ENCODE data around the gene LCE1E. TPM values are rescaled to one million over a fixed set of nuclear protein-coding genes. Genes with fewer than 3 reads are reported as not detected.

LCE1E gene, protein sequence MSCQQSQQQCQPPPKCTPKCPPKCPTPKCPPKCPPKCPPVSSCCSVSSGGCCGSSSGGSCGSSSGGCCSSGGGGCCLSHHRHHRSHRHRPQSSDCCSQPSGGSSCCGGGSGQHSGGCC
- total RNA-seq, result not detected

DNA sequence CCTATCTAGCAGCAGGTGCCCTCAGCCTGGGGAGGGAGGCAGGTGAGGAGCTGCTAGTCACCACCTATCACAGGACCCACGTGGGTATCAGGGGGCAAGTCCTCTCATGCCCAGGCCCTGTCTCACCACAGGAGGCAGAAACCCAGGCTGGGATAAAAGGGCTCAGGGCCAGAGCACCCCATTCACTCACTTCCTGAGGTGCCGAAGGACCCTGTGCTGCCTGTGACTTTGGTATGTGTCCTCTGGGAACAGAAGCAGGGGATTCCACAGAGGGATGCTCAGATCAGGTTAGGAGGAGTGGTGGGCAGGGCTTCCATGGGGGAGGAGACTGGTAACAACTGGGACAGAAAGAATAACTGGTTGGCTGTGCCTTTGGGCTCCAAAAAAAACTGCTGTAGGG is at the start of gene LCE1E:
Gene LCE1E, plus strand, starts transcription at position 181 of the 400 bp plus-strand sequence. CDS start 1,043 bp downstream, outside the sequence.
- no peak for DNase-seq (ENCODE audit: low read depth in 2 of 3, low spot score in 2 of 3)

DNA sequence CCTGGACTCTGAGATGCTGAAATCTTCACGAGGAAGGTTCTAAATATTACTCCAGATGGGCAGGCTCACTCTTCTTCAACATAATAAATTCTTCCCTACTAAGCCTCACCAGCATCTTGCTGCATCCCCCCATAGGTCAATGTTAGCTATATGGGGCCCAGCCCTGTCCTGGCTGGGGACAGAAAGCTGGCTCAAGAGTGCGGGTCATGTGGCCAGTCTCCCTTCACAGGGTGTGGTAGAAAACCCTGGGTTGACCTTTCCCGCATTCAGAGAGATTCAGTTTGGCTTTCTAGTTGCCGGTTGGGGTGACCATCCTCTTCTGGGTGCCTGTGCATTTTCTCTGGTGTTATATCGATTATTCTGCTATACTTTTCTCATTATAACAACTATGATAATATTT is 48.1 kb upstream of the LCE1E start:
- no peak for DNase-seq (ENCODE audit: low read depth in 2 of 3, low spot score in 2 of 3)

DNA sequence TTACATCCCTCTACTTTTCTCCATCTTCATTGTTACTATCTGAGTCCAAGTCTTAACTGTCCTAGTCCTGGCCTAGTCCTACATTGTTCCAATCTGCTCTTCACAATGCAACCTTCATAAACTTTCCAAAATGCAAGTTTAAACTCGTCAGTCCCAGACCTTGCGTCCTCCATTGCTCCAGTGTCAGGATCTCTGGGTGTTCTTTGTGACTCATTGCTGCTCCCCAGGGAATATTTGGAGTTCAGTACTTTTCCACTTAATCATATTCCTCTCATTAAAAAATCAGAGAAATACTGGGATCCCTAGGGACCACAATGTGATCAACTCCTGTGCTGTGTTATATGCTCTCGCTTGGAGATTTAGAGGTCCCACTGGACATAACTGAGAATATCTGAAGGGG is 46.2 kb upstream of the LCE1E start:
- no peak for DNase-seq (ENCODE audit: low read depth in 2 of 3, low spot score in 2 of 3)

DNA sequence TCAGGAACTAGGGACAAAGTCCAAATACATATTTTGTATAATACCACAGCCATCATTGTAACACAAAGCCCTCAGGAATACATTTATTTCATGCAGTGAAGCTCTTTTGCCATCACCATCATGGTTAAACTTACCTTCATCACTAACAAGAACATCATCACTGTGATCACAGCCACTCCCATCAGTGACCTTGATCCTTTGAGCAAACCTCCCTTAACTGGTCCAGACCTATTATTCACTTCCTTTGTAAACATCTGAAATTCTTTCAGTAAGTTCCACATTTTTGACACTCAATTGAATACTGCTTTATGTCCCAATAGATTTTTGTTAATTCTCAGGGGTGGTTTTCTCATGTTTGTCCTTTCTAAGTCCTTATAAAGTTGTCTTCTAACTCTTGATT is 44.4 kb upstream of the LCE1E start:
- no peak for DNase-seq (ENCODE audit: low read depth in 2 of 3, low spot score in 2 of 3)

DNA sequence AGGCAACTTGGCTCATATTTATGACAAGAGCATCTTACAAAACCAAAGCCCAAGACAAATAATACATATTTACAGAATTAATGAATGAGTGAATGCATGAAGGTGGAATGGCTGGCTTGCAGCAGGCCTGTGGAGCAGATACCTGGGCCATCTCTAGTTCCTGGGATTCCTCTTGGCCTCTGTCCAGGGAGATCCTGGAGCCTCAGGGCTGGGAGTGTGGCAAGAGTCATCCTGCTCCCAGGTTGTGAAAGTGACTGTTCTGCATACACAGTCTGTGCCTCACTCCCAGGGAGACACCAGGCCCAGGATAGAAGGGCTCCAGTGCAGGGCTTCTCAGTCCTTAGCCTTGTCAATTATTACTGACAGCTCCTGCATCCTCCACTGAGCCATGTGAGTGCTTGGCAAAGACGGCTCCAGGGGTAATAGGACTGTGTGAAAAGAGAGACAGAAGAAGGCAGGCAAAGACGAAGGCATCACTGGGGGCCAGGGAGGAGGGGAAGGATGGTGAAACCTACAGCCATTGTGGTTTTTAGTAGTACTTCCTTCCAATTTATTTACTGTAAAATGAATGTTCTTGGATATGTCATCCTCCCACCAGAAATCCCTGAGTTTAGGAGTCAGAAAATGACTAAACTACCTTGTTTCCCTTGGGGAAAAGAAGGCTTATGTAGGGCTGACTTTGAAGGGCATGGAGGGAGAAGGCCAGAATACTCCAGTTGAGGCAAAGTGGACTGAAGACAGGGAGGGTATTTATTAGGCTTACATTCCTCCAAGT is 42.5 kb upstream of the LCE1E start:
- no peak for DNase-seq (ENCODE audit: low read depth in 2 of 3, low spot score in 2 of 3)

DNA sequence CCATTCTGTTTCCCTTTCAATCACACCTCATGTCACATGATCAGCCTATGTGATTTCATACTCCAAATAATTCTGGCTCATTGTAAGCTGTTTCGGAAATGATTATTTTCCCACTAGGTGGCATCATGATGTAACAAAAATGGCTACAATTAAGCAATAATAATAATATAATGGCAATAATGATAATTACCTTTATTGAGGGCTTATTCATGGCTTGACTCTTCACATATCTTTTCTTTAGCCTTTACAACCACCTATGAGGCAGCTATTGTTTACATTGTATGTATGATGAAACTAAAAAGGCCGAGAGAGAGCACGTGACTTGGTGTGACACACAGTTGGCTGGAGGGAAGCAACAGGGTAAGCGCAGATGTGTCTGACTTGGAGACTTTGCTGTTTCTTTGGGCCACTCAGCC is 40.8 kb upstream of the LCE1E start:
- no peak for DNase-seq (ENCODE audit: low read depth in 2 of 3, low spot score in 2 of 3)

DNA sequence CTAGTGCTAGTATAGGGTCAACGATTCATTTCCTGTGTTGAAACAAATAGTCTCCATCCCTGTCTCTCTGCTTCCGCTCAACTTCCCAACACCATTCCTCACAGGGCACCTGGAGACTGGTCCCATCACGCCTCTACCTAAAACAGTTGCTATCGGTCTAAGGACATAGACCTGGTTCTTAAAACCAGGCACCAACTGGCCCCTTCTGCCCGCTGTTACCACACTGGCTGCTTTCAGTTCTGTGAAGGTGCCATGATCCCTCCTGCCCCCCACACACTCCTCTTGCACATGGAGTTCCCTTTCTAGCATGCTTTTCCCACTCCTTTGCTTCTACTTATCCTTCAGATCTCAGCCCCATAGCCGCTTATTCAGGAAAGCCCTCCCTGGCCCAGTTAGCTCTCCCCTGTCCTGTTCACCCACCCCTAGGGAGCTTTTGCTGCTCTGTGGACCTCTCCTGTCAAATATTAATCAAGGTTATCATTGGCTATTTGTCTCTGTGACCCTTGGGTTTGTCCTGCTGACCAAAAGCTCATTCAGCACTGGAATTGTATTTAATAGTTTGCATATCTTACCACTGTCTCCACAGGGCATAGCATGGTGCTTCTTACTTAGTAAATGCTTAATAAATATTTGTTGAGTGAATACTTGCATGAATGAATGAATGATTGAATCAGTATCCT is 40.2 kb upstream of the LCE1E start:
- no peak for DNase-seq (ENCODE audit: low read depth in 2 of 3, low spot score in 2 of 3)

DNA sequence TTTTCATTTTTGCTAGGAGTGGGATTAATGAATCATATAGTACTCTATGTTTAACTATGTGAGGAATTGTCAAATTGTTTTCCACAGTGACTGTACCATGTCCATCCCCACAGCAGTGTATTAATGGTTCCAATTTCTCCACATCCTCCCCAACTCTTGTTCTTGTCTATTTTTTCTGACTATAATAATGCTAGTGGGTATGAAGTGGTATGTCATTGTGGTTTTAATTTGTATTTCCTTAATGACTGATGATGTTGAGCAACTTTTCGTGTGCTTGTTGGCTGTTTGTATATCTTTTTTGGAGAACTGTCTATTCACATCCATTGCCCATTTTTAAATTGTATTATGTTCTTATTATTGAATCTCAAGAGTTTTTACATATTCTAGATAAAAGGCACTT is 38.2 kb upstream of the LCE1E start:
- DNase-seq (ENCODE audit: low read depth in 2 of 3, low spot score in 2 of 3), result no peak

DNA sequence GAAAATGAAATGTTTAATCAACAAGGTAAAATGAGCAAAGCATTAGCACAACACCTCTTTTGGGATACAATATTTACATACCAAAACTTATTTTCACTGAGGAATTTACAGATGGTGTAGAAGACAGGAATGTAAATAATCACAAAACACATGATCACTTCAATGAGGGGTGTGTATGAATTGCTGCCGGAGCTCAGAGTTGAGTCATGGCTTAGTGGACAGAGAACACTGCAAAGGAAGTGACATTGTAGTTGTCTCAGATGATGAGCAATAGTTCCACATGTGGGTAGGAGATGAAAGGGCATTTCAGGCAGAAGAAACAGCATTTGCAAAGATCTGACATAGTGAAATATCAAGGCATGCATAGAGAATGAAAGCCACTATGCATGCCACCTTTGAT is 33.8 kb upstream of the LCE1E start:
- no peak for DNase-seq (ENCODE audit: low read depth in 2 of 3, low spot score in 2 of 3)

DNA sequence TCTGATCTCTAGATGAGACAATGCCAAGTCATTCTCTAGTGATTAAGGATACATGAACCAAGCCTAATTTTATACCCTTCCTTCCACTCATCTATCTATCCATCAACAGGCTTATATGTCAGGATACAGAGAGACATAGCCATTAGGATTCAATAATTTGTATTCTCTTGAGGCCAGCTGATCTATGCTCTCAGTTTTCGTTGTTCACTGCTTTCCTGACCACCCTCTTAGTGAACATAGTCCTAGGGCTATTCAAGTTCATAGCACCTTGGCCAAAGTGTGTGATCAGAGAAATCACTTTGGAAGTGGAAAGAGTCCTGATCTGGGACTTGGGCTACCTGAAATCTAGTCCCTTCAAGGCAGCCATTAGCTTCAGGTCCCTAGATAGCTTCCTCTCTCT is 32.5 kb upstream of the LCE1E start:
- DNase-seq (ENCODE audit: low read depth in 2 of 3, low spot score in 2 of 3), result no peak

DNA sequence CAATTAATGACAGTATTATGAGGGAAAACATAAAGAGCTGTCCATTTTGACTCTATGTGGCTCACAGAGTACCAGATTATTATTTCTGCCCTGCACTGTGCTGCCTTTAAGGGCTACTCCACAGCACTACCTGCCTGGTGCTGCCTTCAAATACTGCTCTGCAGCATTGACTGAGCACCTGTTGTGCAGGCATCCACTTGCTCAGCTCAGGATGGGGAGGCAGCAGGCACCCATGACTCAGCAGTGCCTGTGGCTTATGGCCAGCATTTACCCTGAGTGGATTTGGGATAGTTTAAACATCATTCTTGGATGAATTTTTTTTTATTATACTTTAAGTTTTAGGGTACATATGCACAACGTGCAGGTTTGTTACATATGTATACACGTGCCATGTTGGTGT is 29.2 kb upstream of the LCE1E start:
- no peak for DNase-seq (ENCODE audit: low read depth in 2 of 3, low spot score in 2 of 3)

DNA sequence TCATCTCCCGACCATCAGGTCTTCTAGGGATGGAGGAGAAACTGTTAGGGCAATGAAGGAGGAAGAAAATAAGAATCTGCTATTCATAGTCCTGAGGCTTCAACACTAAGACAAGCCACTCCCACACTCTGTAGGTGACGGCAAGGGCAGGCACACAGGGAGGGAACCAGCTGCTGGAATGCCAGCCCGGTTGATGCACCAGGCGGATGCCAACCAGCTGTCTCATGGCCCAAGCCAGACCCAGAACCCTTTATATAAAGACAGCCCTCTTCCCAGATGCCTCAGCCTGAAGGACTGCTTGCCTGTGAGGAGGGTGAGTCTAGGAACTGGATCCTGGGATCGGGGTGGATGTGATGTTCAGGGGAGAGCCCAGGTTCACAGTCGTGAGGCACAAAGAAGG is 28.3 kb upstream of the LCE1E start, which contains the start of gene KPRP:
Gene KPRP, plus strand, starts transcription at position 279 of the 400 bp plus-strand sequence. CDS start 1,564 bp downstream, outside the sequence.
- DNase-seq (ENCODE audit: low read depth in 2 of 3, low spot score in 2 of 3), result no peak

DNA sequence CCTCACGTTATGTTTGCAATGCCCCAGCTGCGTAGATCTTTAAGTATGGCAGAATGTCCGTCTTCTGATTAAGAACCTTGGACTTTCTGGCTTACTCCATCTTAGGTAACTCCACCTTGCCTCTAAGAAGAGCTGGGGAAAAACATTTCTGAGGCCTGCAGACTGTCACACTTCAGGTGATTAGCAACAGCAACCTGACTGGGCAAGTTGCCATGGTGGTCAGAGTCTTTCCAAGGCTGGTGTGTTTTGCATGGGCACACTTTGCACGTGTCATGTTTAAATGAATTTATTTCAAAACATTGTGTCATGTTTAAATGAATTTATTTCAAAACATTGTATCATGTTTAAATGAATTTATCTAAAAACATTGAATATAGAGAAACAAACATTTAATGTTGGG is 27.4 kb upstream of the LCE1E start:
- DNase-seq (ENCODE audit: low read depth in 2 of 3, low spot score in 2 of 3), result no peak

DNA sequence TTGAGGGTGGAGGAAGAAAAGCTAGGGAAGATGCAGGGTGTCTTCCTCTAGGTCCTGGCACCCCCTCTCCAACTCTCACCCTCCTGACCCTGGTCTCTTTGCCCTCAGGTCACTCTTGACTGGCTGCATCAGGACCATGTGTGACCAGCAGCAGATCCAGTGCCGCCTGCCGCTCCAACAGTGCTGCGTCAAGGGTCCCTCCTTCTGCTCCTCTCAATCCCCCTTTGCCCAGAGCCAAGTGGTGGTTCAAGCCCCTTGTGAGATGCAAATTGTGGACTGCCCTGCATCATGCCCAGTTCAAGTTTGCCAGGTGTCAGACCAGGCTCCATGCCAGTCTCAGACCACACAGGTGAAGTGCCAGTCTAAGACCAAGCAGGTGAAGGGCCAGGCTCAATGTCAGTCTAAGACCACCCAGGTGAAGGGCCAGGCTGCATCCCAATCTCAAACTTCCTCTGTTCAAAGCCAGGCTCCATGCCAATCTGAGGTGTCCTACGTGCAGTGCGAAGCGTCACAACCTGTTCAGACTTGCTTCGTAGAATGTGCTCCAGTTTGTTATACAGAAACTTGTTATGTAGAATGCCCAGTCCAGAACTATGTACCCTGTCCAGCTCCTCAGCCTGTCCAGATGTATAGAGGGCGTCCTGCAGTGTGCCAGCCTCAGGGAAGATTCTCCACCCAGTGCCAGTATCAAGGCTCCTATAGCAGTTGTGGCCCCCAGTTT is 26.4 kb upstream of the LCE1E start:
- no peak for DNase-seq (ENCODE audit: low read depth in 2 of 3, low spot score in 2 of 3)

DNA sequence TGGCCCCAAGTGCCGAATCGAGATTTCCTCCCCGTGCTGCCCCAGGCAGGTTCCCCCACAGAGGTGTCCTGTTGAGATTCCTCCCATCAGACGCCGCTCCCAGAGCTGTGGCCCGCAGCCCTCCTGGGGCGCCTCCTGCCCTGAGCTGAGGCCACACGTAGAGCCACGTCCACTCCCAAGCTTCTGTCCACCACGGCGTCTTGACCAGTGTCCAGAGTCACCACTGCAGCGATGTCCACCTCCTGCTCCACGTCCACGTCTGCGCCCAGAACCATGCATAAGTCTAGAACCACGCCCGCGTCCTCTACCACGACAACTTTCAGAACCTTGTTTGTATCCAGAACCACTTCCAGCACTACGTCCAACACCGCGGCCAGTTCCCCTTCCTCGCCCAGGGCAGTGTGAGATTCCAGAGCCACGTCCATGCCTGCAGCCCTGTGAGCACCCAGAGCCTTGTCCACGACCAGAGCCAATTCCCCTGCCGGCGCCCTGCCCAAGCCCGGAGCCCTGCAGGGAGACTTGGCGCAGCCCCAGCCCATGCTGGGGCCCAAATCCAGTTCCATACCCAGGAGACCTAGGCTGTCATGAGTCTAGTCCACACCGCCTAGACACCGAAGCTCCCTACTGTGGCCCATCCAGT is 25.4 kb upstream of the LCE1E start:
- no peak for DNase-seq (ENCODE audit: low read depth in 2 of 3, low spot score in 2 of 3)

DNA sequence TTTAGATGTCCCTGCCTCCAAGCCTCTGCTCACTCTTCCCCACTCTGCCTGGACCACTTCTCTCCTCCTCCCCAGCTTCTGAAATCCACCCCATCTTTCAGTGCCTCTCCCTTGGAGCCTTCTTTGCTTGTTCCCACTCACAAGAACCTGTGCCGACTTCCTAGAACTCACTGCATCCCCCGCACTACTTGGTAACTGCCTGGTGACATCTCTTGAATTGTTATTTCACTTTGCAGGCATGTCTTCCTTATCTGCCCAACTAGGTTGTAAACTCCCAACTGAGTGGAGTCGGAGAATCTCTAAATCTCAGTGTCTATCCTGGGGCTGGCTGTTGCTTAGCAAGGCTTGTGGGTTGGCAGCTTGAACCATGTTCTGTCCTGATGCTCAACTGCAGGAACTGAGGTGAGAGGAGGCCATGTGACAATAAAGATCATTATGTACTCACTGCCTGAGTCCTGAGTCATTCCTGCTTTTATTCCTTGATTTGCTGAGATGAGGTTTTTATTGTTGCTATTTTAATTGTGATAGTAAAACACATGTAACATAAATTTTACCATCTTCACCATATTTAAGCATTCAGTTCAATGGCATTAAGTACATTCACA is 24.3 kb upstream of the LCE1E start:
- DNase-seq (ENCODE audit: low read depth in 2 of 3, low spot score in 2 of 3), result no peak

DNA sequence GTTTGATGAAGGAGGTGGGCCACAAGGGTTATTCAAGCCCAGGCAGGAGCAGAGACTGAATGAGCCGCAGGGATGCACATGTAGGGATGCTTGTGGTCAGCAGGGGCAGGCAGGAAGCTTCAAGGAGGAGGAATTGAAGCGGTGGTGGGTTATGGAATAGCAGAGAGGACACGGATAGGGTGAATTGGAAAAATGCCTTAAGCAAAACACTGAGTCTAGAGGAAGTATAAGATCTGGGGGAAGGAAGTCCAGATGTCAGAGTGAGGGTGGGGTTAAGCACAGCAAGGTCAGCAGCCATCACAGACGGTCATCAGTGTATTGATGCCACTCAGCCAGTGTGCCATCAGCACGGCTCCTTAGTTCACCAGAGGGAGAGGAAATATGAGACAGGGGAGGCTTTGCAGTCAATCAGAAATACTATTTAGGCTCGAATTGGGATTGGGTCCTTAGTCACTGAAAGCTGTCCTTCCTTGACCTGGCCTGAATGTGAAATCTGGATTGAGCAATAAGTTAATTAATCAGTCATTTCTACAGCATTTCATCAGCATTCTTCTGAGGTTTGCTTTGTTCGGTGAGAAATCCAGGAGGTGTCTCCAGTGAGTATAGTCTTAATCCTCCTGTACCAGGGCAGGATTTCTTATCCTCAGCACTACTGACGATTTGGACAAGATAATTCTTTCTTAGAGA is 17.1 kb upstream of the LCE1E start:
- DNase-seq (ENCODE audit: low read depth in 2 of 3, low spot score in 2 of 3), result no peak

DNA sequence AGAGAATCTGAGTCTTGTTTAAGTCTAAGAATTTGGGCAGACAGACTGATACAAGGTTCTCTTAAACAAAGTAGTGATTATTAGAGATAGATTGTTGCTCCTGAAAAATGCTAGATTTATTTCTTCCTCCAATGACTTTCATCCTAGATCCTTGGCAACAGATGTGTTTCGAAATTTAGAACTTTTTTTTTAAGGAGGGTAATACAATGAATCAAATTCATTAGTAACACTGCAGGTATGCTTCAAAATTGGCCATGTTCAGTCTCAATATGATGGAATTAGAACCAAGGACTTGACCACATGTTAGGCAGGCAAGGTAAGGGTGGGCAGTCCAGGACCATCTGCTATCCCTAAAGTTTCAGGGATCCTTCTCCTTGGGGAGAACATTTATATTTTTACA is 15.6 kb upstream of the LCE1E start:
- no peak for DNase-seq (ENCODE audit: low read depth in 2 of 3, low spot score in 2 of 3)

DNA sequence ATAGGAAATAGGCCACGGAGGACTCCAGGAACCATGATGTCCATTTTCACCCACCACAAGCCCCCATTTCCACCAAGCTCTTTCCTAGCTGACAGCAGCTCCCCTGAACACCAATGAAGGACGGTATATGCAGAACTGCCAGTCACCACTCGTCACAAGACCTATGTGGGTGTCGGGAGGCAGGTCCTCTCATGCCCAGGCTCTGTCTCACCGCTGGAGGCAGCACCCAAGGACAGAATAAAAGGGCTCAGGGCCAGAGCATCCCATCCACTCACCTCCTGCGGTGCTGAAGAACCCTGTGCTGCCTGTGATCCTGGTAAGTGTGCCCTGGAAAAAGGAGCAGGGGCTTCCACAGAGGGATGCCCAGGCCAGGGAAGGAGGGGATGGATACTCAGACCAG is 11.2 kb upstream of the LCE1E start, which contains the start of gene LCE1F:
Gene LCE1F, plus strand, starts transcription at position 266 of the 400 bp plus-strand sequence. CDS start 1,232 bp downstream, outside the sequence.
- no peak for DNase-seq (ENCODE audit: low read depth in 2 of 3, low spot score in 2 of 3)

DNA sequence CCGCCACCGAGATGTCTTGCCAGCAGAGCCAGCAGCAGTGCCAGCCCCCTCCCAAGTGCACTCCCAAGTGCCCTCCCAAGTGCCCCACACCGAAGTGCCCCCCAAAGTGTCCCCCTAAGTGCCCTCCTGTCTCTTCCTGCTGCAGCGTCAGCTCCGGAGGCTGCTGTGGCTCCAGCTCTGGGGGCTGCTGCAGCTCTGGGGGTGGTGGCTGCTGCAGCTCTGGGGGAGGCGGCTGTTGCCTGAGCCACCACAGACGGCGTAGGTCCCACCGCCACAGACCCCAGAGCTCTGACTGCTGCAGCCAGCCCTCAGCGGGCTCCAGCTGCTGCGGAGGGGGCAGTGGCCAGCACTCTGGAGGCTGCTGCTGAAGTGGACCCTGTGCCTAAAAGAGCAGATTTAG is 9.7 kb upstream of the LCE1E start:
- no peak for DNase-seq (ENCODE audit: low read depth in 2 of 3, low spot score in 2 of 3)
